Central memory CD8-positive, alpha-beta T cell (primary cell): ENCODE data around the gene NRIP1.
A peak's percentile ranks its signal among the peaks of the same experiment; 100 is the strongest.
"Not testable (repeated sequence)": the region's sequence is repeated elsewhere in the genome, so short reads cannot be mapped to it uniquely, and the experiment has no call there.

Experiments used
- ATAC-seq: fragments of 150-1000 bp; cut with Tn5 transposase; replicated peaks from 2 replicates; pipeline ENCODE4 v1.10.0; 2022; ENCODE audit warnings: mild to moderate bottlenecking, moderate FRiP score, moderate number of reproducible peaks; ENCODE audit not compliant: poor library complexity, severe bottlenecking; ENCODE audit errors: extremely low read depth
- DNase-seq, 2 donors: peaks; one replicate each; pipeline ENCODE4 v3.0.0; 2021; ENCODE audit warnings: low spot score in 2 of 2
- H3K27ac Mint-ChIP-seq: one replicate; pipeline ENCODE4 v1.8.0; 2022; ENCODE audit warnings: low read depth, mild to moderate bottlenecking, moderate library complexity, mixed read lengths
- H3K27me3 Mint-ChIP-seq: one replicate; pipeline ENCODE4 v1.8.0; 2022; ENCODE audit warnings: mixed read lengths
- H3K36me3 Mint-ChIP-seq: one replicate; pipeline ENCODE4 v1.8.0; 2022; ENCODE audit warnings: mild to moderate bottlenecking, moderate library complexity, mixed read lengths; ENCODE audit not compliant: insufficient read depth
- H3K4me1 Mint-ChIP-seq: one replicate; pipeline ENCODE4 v1.8.0; 2022; ENCODE audit warnings: mixed read lengths
- H3K4me3 Mint-ChIP-seq: one replicate; pipeline ENCODE4 v1.8.0; 2022; ENCODE audit warnings: mild to moderate bottlenecking, moderate library complexity, mixed read lengths
- H3K9me3 Mint-ChIP-seq: one replicate; pipeline ENCODE4 v1.8.0; 2022; ENCODE audit warnings: mixed read lengths

The NRIP1 gene

GRCh38 chr21:15050568-15051377 lies 14.0 kb downstream of the NRIP1 start:
- Mint-ChIP-seq H3K36me3 (peaks cover 1% of the 10 kb centered on the region), H3K4me1 (peaks cover 32% of the 10 kb centered on the region), H3K27me3 (no peaks in the 10 kb centered on the region)

DNA sequence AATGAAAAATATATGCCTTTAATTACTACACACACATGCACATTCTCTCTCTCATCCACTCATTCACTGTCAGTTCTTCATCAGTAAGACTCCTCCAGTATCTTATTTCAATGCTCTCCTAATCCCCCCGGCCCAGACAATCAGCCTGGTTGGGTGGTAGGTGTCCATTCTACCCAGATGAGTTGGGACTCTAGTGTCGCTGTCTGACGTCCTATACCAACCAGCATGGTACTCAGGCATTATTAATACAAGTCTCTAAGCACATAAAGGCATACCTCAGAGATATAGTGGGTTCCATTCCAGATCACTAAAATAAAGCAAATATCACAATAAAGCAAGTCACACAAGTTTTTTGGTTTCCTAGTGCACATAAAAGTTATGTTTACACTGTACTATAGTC lies 19.8 kb downstream of the NRIP1 start:
- ATAC-seq (no peak), DNase-seq (no peak)
- Mint-ChIP-seq H3K27me3 (no peaks in the 10 kb centered on the region), H3K27ac (no peak overlapping the region), H3K9me3 (no peaks in the 10 kb centered on the region), H3K4me1 (no peaks in the 10 kb centered on the region), H3K4me3 (no peak overlapping the region), H3K36me3 (peaks cover 1% of the 10 kb centered on the region)

More at GRCh38 chr21:15050568-15051377, 14.0 kb downstream of the NRIP1 start:
- Mint-ChIP-seq H3K9me3 (no peaks in the 10 kb centered on the region), H3K4me3 (peak overlapping the region; percentile 9), H3K27ac (no peak overlapping the region)
- ATAC-seq (no peak), DNase-seq (no peak)

GRCh38 chr21:15042531-15042930 lies 22.3 kb downstream of the NRIP1 start:
- no peaks in the 10 kb centered on the region for H3K4me1 Mint-ChIP-seq
- H3K36me3 Mint-ChIP-seq: peaks cover 2% of the 10 kb centered on the region
- no peaks in the 10 kb centered on the region for H3K9me3 Mint-ChIP-seq
- H3K27me3 Mint-ChIP-seq: no peaks in the 10 kb centered on the region
- H3K27ac Mint-ChIP-seq: no peak overlapping the region
- no peak for ATAC-seq
- H3K4me3 Mint-ChIP-seq: no peak overlapping the region
- no peak for DNase-seq

DNA sequence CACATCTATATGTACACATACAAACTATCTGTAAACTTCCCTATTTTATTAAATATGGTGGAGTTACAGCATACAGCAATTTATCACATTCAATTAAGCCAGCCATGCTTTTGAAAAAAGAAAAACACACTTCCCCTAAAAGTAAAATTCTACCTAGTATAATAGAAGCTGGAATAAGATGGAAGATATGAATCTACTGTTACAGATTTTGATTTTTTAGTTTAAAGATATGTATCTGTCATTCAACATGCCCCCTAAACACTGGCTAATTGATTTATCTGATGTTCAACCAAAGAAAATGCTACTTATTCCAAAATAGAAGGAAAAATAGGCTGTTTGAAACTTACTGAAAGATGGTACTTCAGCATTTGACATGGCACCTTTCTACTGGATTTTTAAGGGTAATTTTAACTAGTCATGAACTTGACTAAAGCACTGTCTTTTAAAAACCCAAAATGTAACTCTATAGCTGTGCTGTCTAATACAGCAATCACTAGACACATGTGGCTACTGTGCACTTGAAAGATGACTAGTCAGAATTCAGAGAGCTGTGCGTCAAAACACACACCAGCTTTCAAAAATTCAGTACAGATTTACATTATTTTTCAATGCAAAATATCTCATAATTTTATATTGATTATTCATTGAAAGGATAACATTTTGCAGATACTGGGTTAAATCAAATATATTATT lies 25.0 kb downstream of the NRIP1 start:
- no peak overlapping the region for H3K27ac Mint-ChIP-seq
- H3K36me3 Mint-ChIP-seq: peaks cover 1% of the 10 kb centered on the region
- no peaks in the 10 kb centered on the region for H3K4me1 Mint-ChIP-seq
- H3K4me3 Mint-ChIP-seq: no peak overlapping the region
- H3K27me3 Mint-ChIP-seq: no peaks in the 10 kb centered on the region
- H3K9me3 Mint-ChIP-seq: no peaks in the 10 kb centered on the region
- DNase-seq: no peak
- ATAC-seq: no peak

GRCh38 chr21:15037900-15038293 lies 26.9 kb downstream of the NRIP1 start:
- Mint-ChIP-seq H3K4me3 (no peak overlapping the region), H3K27ac (no peak overlapping the region), H3K4me1 (no peaks in the 10 kb centered on the region), H3K27me3 (no peaks in the 10 kb centered on the region), H3K9me3 (no peaks in the 10 kb centered on the region), H3K36me3 (peaks cover 1% of the 10 kb centered on the region)
- no peak for ATAC-seq
- DNase-seq: no peak

- no peak overlapping the region for H3K4me3 Mint-ChIP-seq
- peaks cover 1% of the 10 kb centered on the region for H3K36me3 Mint-ChIP-seq
- no peaks in the 10 kb centered on the region for H3K4me1 Mint-ChIP-seq
- no peak overlapping the region for H3K27ac Mint-ChIP-seq
- H3K27me3 Mint-ChIP-seq: no peaks in the 10 kb centered on the region
- ATAC-seq (no peak), DNase-seq (no peak)
- H3K9me3 Mint-ChIP-seq: no peaks in the 10 kb centered on the region
Observed at GRCh38 chr21:15037095-15037899, 27.5 kb downstream of the NRIP1 start.

DNA sequence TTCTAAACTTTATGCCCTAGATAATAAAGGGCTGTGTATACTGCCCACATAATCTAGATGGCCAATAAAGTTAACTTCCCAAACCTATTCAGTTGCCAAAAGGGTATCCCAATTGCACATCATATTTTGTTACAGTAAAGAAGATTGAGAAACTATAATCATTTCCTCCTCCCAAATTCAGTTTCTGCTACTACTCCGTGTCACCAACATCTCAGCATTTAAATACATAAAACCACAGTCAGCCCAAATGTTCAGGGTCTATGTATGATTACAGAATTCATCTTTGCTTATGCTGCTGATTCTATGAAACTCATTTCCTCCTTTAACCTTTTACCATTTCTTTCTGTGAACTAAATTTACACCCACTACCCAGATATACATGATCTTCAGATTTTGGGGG lies 28.6 kb downstream of the NRIP1 start:
- H3K9me3 Mint-ChIP-seq: no peaks in the 10 kb centered on the region
- ATAC-seq: no peak

GRCh38 chr21:15034126-15034853 lies 30.5 kb downstream of the NRIP1 start:
- H3K27me3 Mint-ChIP-seq: no peaks in the 10 kb centered on the region
- H3K9me3 Mint-ChIP-seq: no peaks in the 10 kb centered on the region
- H3K4me3 Mint-ChIP-seq: no peak overlapping the region
- ATAC-seq (no peak), DNase-seq (no peak)
- no peaks in the 10 kb centered on the region for H3K36me3 Mint-ChIP-seq
- no peak overlapping the region for H3K27ac Mint-ChIP-seq
- H3K4me1 Mint-ChIP-seq: peaks cover 6% of the 10 kb centered on the region

More for the DNA sequence above, 28.6 kb downstream of the NRIP1 start:
- no peaks in the 10 kb centered on the region for H3K4me1 Mint-ChIP-seq
- H3K4me3 Mint-ChIP-seq: no peak overlapping the region
- H3K36me3 Mint-ChIP-seq: peaks cover 1% of the 10 kb centered on the region
- no peak overlapping the region for H3K27ac Mint-ChIP-seq
- no peak for DNase-seq
- H3K27me3 Mint-ChIP-seq: no peaks in the 10 kb centered on the region

DNA sequence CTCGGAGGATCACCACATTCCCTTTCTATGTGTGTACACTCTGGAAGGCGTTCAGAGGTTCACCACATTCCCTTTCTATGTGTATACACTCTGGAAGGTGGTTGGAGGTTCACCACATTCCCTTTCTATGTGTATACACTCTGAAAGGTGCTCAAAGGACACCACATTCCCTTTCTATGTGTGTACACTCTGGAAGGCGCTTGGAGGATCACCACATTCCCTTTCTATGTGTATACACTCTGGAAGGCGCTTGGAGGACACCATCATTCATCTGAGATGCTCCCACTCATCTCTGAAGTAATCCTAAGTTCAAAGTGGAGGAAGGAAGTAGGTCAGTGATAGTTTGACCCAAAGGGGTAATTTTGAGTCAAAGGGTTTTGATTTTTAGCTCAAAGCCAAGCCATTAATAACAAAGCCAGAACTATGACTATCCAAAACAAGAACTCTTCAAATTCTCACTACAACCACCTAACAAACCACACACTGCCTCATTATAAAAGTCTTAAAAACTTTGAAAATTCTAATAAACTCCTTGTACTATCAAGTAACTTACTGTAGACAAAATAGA lies 32.9 kb downstream of the NRIP1 start:
- DNase-seq (no peak), ATAC-seq (no peak)
- Mint-ChIP-seq H3K4me1 (peaks cover 12% of the 10 kb centered on the region), H3K27ac (no peak overlapping the region), H3K4me3 (no peak overlapping the region), H3K36me3 (no peaks in the 10 kb centered on the region), H3K27me3 (no peaks in the 10 kb centered on the region), H3K9me3 (no peaks in the 10 kb centered on the region)

DNA sequence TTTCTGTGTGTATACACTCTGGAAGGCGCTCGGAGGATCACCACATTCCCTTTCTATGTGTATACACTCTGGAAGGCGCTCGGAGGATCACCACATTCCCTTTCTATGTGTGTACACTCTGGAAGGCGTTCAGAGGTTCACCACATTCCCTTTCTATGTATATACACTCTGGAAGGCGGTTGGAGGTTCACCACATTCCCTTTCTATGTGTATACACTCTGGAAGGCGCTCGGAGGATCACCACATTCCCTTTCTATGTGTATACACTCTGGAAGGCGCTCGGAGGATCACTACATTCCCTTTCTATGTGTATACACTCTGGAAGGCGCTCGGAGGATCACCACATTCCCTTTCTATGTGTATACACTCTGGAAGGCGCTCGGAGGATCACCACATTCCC lies 33.4 kb downstream of the NRIP1 start:
- H3K4me3 Mint-ChIP-seq, ATAC-seq, H3K9me3 Mint-ChIP-seq, DNase-seq, H3K27me3 Mint-ChIP-seq, H3K27ac Mint-ChIP-seq, H3K36me3 Mint-ChIP-seq: not testable (repeated sequence)
- H3K4me1 Mint-ChIP-seq: peaks cover 12% of the 10 kb centered on the region

GRCh38 chr21:15030861-15031260 lies 33.9 kb downstream of the NRIP1 start:
- not testable (repeated sequence) for H3K9me3 Mint-ChIP-seq, H3K27ac Mint-ChIP-seq, H3K27me3 Mint-ChIP-seq, H3K4me3 Mint-ChIP-seq, DNase-seq, ATAC-seq, H3K36me3 Mint-ChIP-seq
- peaks cover 12% of the 10 kb centered on the region for H3K4me1 Mint-ChIP-seq

DNA sequence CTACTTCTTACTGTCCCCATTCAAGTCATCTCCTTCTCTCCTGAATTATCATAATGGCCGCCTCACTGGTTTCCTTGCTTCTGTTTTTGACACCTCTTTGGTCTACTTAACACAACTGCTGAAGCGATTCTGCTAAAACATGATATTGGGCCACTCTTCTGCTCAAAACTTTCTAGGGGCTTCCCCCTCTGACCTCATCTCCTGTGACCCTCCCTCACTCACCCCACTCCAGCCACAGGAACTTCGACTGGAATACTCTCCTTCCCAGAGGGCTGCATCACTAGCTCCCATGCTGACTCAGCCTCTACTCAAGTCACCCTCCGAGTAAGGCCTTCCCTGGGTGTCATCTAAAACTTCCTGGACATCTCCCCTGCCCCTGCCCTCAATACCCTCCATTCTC lies 35.7 kb downstream of the NRIP1 start:
- H3K36me3 Mint-ChIP-seq: peaks cover 1% of the 10 kb centered on the region
- H3K4me1 Mint-ChIP-seq: peaks cover 12% of the 10 kb centered on the region
- H3K9me3 Mint-ChIP-seq: no peaks in the 10 kb centered on the region
- H3K27me3 Mint-ChIP-seq: no peaks in the 10 kb centered on the region
- no peak overlapping the region for H3K4me3 Mint-ChIP-seq
- no peak overlapping the region for H3K27ac Mint-ChIP-seq
- no peak for ATAC-seq
- DNase-seq: no peak
